ENCODE measurements around the gene GNA14.
"Not testable (repeated sequence)": the region's sequence is repeated elsewhere in the genome, so short reads cannot be mapped to it uniquely, and the experiment has no call there.

GNA14 gene

GRCh38 chr9:77418226-77418625, 229.9 kb downstream of the GNA14 start:
- no peak overlapping the region for H3K27ac ChIP-seq
- TF ChIP-seq CTCF (conservative IDR thresholded peaks at IDR 0.05) (no peak), ZFX (IDR thresholded peaks at IDR 0.05) (no peak)

- no peak overlapping the region for H3K27ac ChIP-seq
- no peak for TF ChIP-seq ZFX (IDR thresholded peaks at IDR 0.05)
- TF ChIP-seq CTCF (conservative IDR thresholded peaks at IDR 0.05) = no peak
Measured at GRCh38 chr9:77417566-77417965, 230.6 kb downstream of the GNA14 start.

GRCh38 chr9:77408521-77408920, 239.6 kb downstream of the GNA14 start:
- not testable (repeated sequence) for H3K27ac ChIP-seq

DNA sequence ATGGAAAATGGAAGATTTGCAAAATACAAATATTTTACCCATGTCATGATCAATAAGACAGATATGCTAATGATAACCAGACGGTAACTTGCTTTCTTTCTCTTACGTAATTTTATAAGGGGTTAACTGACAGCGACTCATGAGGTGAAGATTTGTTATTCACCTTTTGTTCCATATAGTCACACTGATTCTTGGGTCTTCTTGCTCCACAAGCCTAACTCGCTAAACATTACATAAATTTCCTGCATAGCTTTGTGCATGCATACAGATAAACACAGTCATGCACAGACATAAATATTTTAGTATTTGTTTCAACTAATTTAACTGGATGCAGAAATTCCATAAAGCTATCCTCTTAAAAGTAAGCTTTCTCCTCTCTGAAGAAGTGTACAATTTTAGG, 244.9 kb downstream of the GNA14 start:
- H3K27ac ChIP-seq = no peak overlapping the region
- TF ChIP-seq CTCF (conservative IDR thresholded peaks at IDR 0.05) = no peak
- no peak for TF ChIP-seq ZFX (IDR thresholded peaks at IDR 0.05)

GRCh38 chr9:77402286-77402685, 245.8 kb downstream of the GNA14 start:
- no peak overlapping the region for H3K27ac ChIP-seq
- TF ChIP-seq CTCF (conservative IDR thresholded peaks at IDR 0.05) (no peak), ZFX (IDR thresholded peaks at IDR 0.05) (no peak)

GRCh38 chr9:77399964-77400363, 248.2 kb downstream of the GNA14 start:
- H3K27ac ChIP-seq = no peak overlapping the region
- TF ChIP-seq CTCF (conservative IDR thresholded peaks at IDR 0.05) = no peak
- no peak for TF ChIP-seq ZFX (IDR thresholded peaks at IDR 0.05)

DNA sequence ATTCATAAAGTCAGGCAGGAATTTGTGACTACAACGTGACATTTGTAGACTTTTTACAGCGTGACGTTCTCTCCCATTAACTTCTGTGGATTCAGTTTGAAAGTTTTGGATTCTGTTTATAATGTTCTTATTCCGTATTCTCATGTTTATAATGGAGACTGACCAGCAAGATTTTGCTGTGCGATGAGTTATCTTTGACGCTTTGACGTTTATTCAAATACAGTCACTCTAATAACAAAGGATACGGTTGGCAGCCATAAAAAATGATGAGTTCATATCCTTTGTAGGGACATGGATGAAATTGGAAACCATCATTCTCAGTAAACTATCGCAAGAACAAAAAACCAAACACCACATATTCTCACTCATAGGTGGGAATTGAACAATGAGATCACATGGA, 249.5 kb downstream of the GNA14 start:
- H3K27ac ChIP-seq = not testable (repeated sequence)

DNA sequence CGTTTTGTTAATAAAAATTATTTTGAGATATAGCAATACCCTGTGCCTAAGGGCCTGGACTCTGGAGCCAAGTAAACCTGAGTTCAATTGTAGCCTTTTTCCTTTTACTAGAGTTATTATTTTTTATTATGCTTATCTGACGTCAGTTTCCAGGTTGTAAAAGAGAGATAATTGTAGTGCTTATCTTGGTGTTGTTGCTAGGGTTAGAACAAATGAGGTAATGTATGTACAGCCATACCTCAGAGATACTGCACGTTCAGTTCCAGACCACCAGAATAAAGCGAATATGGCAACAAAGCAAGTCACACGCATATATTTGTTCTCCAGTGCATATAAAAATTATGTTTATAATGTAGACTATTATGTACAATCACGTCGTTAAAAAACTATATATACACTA, 255.8 kb downstream of the GNA14 start:
- H3K27ac ChIP-seq = no peak overlapping the region
- TF ChIP-seq CTCF (conservative IDR thresholded peaks at IDR 0.05) = no peak
- TF ChIP-seq ZFX (IDR thresholded peaks at IDR 0.05) = no peak

GRCh38 chr9:77391834-77392233, 256.3 kb downstream of the GNA14 start:
- no peak for TF ChIP-seq CTCF (conservative IDR thresholded peaks at IDR 0.05)
- TF ChIP-seq ZFX (IDR thresholded peaks at IDR 0.05) = no peak
- H3K27ac ChIP-seq = no peak overlapping the region
